Uterus (tissue), 4 donors: Measurements from ENCODE around the gene THSD4. TPM values are rescaled to one million over a fixed set of nuclear protein-coding genes. Genes with fewer than 3 reads are reported as not detected.

ENCODE experiments used
- DNase-seq, 2 donors: peaks; one replicate each; pipeline ENCODE4 v3.0.0-alpha.2; 2019 to 2020
- H3K27ac ChIP-seq, 2 donors: fragments of 200-600 bp; sonication (generic); 1 replicate in 1 of 2; 2 replicates in 1 of 2; pipeline ENCODE4 v1.5.1; 2016 to 2018
- H3K27me3 ChIP-seq, 2 donors: fragments of 200-600 bp; sonication (generic); one replicate each; pipeline ENCODE4 v1.5.1; 2018 to 2019; ENCODE audit warnings: control low read depth in 1 of 2
- H3K36me3 ChIP-seq, 2 donors: fragments of 200-600 bp; sonication (generic); one replicate each; pipeline ENCODE4 v1.5.1; 2019; ENCODE audit warnings: control low read depth in 1 of 2
- H3K4me1 ChIP-seq, 2 donors: fragments of 200-600 bp; sonication (generic); one replicate each; pipeline ENCODE4 v1.5.1; 2018 to 2019; ENCODE audit warnings: control low read depth in 1 of 2
- H3K4me3 ChIP-seq, 2 donors: fragments of 200-600 bp; sonication (generic); 1 replicate in 1 of 2; 2 replicates in 1 of 2; pipeline ENCODE4 v1.5.1; 2018 to 2019; ENCODE audit warnings: mild to moderate bottlenecking in 1 of 2
- H3K9me3 ChIP-seq, 2 donors: fragments of 200-600 bp; sonication (generic); one replicate each; pipeline ENCODE4 v1.5.1; 2019; ENCODE audit warnings: control low read depth in 1 of 2
- POLR2A ChIP-seq, 2 donors: fragments of 450-650 bp; IDR thresholded peaks; one replicate each; pipeline ENCODE4 v1.6.1; 2016; ENCODE audit warnings: antibody characterized with exemption in 2 of 2, mild to moderate bottlenecking in 1 of 2, moderate library complexity in 1 of 2
- intact Hi-C: fragments of 100-400 bp; cut with DNase I; formaldehyde crosslinking; loops from one replicate; pipeline ENCODE4 v1.15.1; 2023; ENCODE audit warnings: low total_unique reads
- total RNA-seq, 4 donors: library from RNA; depleted of rRNA in 3 of 4; stranded (reverse); fragments of >200 nt in 3 of 4; gene quantifications; one replicate each; pipeline versions ENCODE4 v1.1.0 to v1.2.4, GENCODE V29; 2014 to 2023
- TF ChIP-seq, protein P1 (sequence below), 4 experiments: fragments of 200-600 bp in 2 of 4; fragments of 450-650 bp in 2 of 4; sonication (generic) in 2 of 4; IDR thresholded peaks; one replicate each; pipeline ENCODE4 v1.5.1; 2016 to 2019; ENCODE audit warnings: antibody characterized with exemption in 4 of 4, mild to moderate bottlenecking in 2 of 4, moderate library complexity in 1 of 4
- donor health status: DM: yes; HTN: yes; CAD: no.

Gene THSD4
- total RNA-seq, 4 donors from 2014 or later, result 7.1 to 144 (median 35.4) TPM

DNA sequence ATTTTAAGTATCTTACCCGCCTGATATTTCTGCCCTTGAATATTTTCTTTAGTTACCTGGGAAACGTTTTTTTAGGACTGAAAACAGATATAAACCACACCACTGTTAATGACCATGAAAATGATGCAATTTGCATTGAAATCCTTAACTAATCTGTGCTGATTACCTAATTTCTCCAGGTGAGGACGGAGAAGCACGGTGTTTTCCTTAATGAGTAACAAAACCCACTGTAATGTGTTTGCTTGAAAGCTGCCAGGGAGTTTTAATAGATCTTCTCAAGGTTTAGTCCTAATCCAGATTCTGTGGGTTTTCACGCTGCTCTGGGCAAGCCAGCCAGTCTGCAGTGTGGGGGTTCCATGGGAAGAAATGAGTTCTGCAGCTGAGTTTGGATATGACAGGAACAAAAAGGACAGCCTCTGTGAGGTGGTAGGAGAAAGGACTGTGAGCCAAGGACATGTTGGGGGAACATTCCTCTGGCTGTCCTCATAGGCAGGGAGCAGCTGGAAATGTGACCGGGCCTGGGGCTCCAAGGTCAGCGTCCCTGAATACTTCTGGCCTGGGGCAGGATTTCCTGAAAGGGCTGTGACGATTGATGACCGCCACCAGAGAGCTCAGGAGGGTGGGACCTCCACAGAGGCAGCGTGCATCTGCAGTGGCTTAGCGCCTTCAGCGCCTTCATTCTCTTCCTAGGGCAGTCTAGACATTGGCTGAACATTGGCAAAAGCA, 18.6 kb downstream of the THSD4 start:
- Histone ChIP-seq H3K27ac (no peak overlapping the region), H3K27me3 (no peaks in the 10 kb centered on the region), H3K4me3 (no peak overlapping the region), H3K4me1 (peaks cover 0 to 7% of the 10 kb centered on the region in 2 donors), H3K9me3 (no peaks in the 10 kb centered on the region), H3K36me3 (no peaks in the 10 kb centered on the region)
- no peak for DNase-seq
- intact Hi-C loops, result no loop called here
- TF ChIP-seq POLR2A (IDR thresholded peaks at IDR 0.05), result no peak
- TF ChIP-seq, protein P1, sequence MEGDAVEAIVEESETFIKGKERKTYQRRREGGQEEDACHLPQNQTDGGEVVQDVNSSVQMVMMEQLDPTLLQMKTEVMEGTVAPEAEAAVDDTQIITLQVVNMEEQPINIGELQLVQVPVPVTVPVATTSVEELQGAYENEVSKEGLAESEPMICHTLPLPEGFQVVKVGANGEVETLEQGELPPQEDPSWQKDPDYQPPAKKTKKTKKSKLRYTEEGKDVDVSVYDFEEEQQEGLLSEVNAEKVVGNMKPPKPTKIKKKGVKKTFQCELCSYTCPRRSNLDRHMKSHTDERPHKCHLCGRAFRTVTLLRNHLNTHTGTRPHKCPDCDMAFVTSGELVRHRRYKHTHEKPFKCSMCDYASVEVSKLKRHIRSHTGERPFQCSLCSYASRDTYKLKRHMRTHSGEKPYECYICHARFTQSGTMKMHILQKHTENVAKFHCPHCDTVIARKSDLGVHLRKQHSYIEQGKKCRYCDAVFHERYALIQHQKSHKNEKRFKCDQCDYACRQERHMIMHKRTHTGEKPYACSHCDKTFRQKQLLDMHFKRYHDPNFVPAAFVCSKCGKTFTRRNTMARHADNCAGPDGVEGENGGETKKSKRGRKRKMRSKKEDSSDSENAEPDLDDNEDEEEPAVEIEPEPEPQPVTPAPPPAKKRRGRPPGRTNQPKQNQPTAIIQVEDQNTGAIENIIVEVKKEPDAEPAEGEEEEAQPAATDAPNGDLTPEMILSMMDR (IDR thresholded peaks at IDR 0.05), result no peak

DNA sequence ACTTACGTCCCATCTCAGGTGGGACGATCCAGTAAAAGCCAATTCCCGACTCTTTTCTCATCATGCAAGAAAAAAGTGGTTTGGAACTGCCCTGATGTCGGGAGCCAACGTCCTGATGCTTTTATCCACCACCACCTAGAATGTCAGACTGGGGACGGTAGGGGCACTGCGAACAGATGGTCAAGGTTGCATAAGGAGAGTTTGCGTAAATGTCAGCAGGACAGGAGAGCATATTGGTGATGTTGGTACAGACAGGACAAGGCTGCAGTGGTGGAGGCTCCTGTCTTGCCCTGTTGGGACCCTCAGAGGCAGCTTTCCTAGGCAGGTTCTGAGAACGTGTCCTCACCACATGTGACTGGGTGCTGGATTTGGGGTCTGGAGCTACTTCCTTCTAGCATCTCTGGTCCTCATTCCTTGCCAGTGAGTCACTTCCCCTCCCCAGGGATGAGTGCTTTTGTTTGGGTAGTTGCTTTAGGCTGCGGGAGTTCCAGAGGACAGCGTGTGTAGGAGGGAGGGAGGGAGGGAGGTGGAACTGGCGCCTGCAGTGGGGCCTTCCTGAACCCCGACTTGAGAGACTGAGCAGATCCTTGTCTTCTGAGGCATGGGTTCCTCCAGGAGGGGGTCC, 21.0 kb downstream of the THSD4 start:
- H3K27ac ChIP-seq, result peak overlapping the region; percentile 46 to 61
- H3K27me3 ChIP-seq, result no peaks in the 10 kb centered on the region
- H3K4me1 ChIP-seq, result peaks cover 0 to 7% of the 10 kb centered on the region in 2 donors
- H3K4me3 ChIP-seq, result no peak overlapping the region
- intact Hi-C loops, result no loop called here
- TF ChIP-seq, protein P1 (IDR thresholded peaks at IDR 0.05), result no peak
- TF ChIP-seq POLR2A (IDR thresholded peaks at IDR 0.05), result no peak
- H3K9me3 ChIP-seq, result no peaks in the 10 kb centered on the region
- no peaks in the 10 kb centered on the region for H3K36me3 ChIP-seq
- DNase-seq, result peak; percentile 60 to 62

DNA sequence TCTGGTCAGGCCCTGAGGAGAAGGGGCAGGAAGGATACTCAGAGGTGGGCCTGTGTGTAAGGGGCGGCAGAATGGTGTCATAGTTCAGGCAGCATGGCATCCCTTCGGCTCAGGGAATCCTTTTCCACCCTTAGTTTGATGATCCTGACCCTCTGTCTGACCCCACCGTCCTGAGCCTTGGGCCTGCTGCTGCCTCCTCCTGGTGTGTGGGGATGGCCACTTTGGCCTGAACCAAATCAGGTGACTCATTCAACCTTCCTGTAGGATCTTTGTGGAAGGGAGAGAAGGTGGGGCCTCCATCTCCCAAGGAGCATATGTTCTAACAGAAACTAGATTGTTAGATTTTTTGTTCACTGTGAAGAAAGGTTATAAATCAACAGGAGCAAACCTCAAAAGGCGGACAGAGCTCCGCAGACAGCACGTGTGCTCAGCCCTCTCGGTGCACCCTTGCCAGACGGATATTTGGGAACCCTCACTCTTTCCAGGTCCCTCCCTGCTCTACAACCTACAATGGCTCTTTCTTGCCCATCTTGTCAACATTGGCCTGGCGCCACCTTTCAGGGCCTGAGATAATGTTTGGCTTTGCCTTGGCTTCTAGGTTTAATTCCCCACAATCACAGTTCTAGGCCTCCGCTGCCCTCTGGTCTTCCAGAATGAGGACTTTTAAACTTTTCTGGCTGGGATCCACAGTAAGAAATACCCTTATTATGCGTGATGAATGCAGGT, 21.7 kb downstream of the THSD4 start:
- Histone ChIP-seq H3K4me1 (peaks cover 0 to 7% of the 10 kb centered on the region in 2 donors), H3K9me3 (no peaks in the 10 kb centered on the region), H3K36me3 (no peaks in the 10 kb centered on the region), H3K27ac (peak overlapping the region; percentile 46 to 61), H3K4me3 (no peak overlapping the region), H3K27me3 (no peaks in the 10 kb centered on the region)
- peak in 1 of 2 donors; percentile 39 for DNase-seq
- no peak for TF ChIP-seq POLR2A (IDR thresholded peaks at IDR 0.05)
- TF ChIP-seq, protein P1 (IDR thresholded peaks at IDR 0.05), result no peak
- intact Hi-C loops, result no loop called here

DNA sequence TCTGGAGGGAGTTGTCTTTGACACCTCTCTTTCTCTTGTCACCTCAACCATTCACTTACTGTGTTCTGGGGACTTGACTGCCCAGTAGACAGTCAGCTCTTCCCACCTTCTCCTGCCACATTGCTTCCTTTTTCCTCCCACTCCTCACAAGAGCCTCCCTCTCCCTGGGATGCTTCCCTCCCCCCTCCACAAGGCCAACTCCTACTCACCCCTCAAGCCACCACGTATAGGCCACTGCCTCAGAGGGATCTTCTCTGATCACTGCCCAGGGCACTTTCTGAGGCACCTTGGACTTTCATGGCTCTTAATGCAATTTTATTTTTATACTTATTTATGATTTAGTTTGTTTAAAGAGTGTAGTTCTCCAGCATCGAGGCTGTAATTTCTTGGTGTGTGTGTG, 23.2 kb downstream of the THSD4 start:
- peaks cover 0 to 7% of the 10 kb centered on the region in 2 donors for H3K4me1 ChIP-seq

More for the DNA sequence above, 23.2 kb downstream of the THSD4 start:
- H3K27me3 ChIP-seq, result no peaks in the 10 kb centered on the region
- no peak overlapping the region for H3K27ac ChIP-seq
- TF ChIP-seq, protein P1 (IDR thresholded peaks at IDR 0.05), result no peak
- no peak for TF ChIP-seq POLR2A (IDR thresholded peaks at IDR 0.05)
- H3K9me3 ChIP-seq, result no peaks in the 10 kb centered on the region
- no peak for DNase-seq
- H3K4me3 ChIP-seq, result no peak overlapping the region
- intact Hi-C loops, result no loop called here
- no peaks in the 10 kb centered on the region for H3K36me3 ChIP-seq
